Stomach (tissue), 4 donors: ENCODE results near the gene CD8B2.

Experiments used
- CTCF ChIP-seq, 7 experiments: fragments of 450-650 bp in 4 of 7; fragments of 200-600 bp in 3 of 7; sonication (generic) in 3 of 7; IDR thresholded peaks; one replicate each; pipeline ENCODE4 v1.5.1; 2016 to 2019; ENCODE audit warnings: antibody characterized with exemption in 7 of 7, control low read depth in 2 of 7, mild to moderate bottlenecking in 1 of 7
- POLR2AphosphoS5 ChIP-seq, 3 donors: sonication (generic); formaldehyde crosslinking; IDR thresholded peaks; one replicate each; pipeline ENCODE4 v1.6.1; 2016; ENCODE audit warnings: antibody characterized with exemption in 3 of 3

GRCh38 chr2:106560773-106561172 lies 73.6 kb downstream of the CD8B2 start:
- TF ChIP-seq POLR2AphosphoS5 (IDR thresholded peaks at IDR 0.05) (no peak), CTCF (IDR thresholded peaks at IDR 0.05) (no peak)
